Small intestine (tissue), 7 donors: Measurements from ENCODE around the gene SYT1. TPM values are rescaled to one million over a fixed set of nuclear protein-coding genes. Genes with fewer than 3 reads are reported as not detected.
"Not testable (repeated sequence)": the region's sequence is repeated elsewhere in the genome, so short reads cannot be mapped to it uniquely, and the experiment has no call there.

Source experiments
- DNase-seq, 2 donors: peaks; one replicate each; pipeline versions ENCODE4 v3.0.0 to v3.0.0-alpha.2; 2013
- FAIRE-seq: peaks from 2 replicates; lab custom pipeline; 2012; peaks lifted over from hg19 to GRCh38; lab: Jason Lieb, UNC
- H3K27ac ChIP-seq, 3 donors: one replicate each; pipeline ENCODE4 v1.5.1; 2013; ENCODE audit warnings: low read length in 2 of 3, mild to moderate bottlenecking in 2 of 3, control low read depth in 1 of 3, inconsistent platforms in 1 of 3, low read depth in 1 of 3, moderate library complexity in 1 of 3
- H3K27me3 ChIP-seq, 3 donors: one replicate each; pipeline ENCODE4 v1.6.1; 2013; ENCODE audit warnings: low read length in 3 of 3, inconsistent platforms in 1 of 3; ENCODE audit not compliant: control insufficient read depth in 3 of 3, insufficient read depth in 3 of 3
- H3K36me3 ChIP-seq, 3 donors: one replicate each; pipeline ENCODE4 v1.6.1; 2013; ENCODE audit warnings: low read length in 3 of 3, inconsistent platforms in 1 of 3, low read depth in 1 of 3, mild to moderate bottlenecking in 1 of 3, moderate library complexity in 1 of 3; ENCODE audit not compliant: control insufficient read depth in 3 of 3, insufficient read depth in 2 of 3
- H3K4me1 ChIP-seq, 3 donors: one replicate each; pipeline ENCODE4 v1.6.1; 2013; ENCODE audit warnings: low read length in 2 of 3, inconsistent platforms in 1 of 3, low read depth in 1 of 3, mild to moderate bottlenecking in 1 of 3, moderate library complexity in 1 of 3; ENCODE audit not compliant: control insufficient read depth in 3 of 3, insufficient read depth in 2 of 3
- H3K4me3 ChIP-seq, 3 donors: one replicate each; pipeline ENCODE4 v1.5.1; 2013; ENCODE audit warnings: low read length in 3 of 3, control low read depth in 1 of 3, inconsistent platforms in 1 of 3, low read depth in 1 of 3, mild to moderate bottlenecking in 1 of 3, moderate library complexity in 1 of 3
- H3K9me3 ChIP-seq, 2 donors: one replicate each; pipeline ENCODE4 v1.6.1; 2013; ENCODE audit warnings: low read depth in 1 of 2, low read length in 1 of 2; ENCODE audit not compliant: control insufficient read depth in 2 of 2, insufficient read depth in 1 of 2
- WGBS, 3 donors: extraction: QIAGEN DNeasy Blood & Tissue Kit; methylation state at CpG; one replicate each; pipeline ENCODE4 v1.1.7; 2013; 5-methylcytosine and 5-hydroxymethylcytosine counted together
- polyA plus RNA-seq, 4 donors: library from polyadenylated mRNA; stranded (reverse) in 3 of 4; unstranded in 1 of 4; fragments of 200-250 nt in 3 of 4; fragments of 120-200 nt in 1 of 4; gene quantifications; one replicate each; pipeline versions ENCODE4 v1.2.1 to v1.2.3, GENCODE V29; 2013
- donor health status: healthy with polysubstance abuse.
- donor health status: control.
- donor health status: control.
- donor health status: Bipolar disorder and iron deficiency.
- donor health status: healthy.

Gene SYT1
- polyA plus RNA-seq, 4 donors, result 1.3 to 11.3 TPM; not detected in 2

GRCh38 chr12:79424109-79424721 lies 559.6 kb downstream of the SYT1 start:
- no peaks in the 10 kb centered on the region for H3K9me3 ChIP-seq
- FAIRE-seq, result no peak
- peaks cover 0 to 6% (median 3%) of the 10 kb centered on the region in 3 donors for H3K4me1 ChIP-seq
- DNase-seq, result no peak
- no peaks in the 10 kb centered on the region for H3K27me3 ChIP-seq
- H3K4me3 ChIP-seq, result no peak overlapping the region
- H3K27ac ChIP-seq, result no peak overlapping the region
- no peaks in the 10 kb centered on the region for H3K36me3 ChIP-seq
- 64 to 84% (median 76%) methylated on average over 2 of the region's 2 CpGs for WGBS, 3 donors

- DNase-seq (peak; percentile 10 to 23), FAIRE-seq (no peak)
- Histone ChIP-seq H3K4me3 (no peak overlapping the region), H3K36me3 (no peaks in the 10 kb centered on the region), H3K9me3 (no peaks in the 10 kb centered on the region), H3K27ac (peak overlapping the region in 1 of 3 donors; percentile 17), H3K27me3 (no peaks in the 10 kb centered on the region), H3K4me1 (peaks cover 0 to 3% (median 0%) of the 10 kb centered on the region in 3 donors)
These were observed 561.5 kb downstream of the SYT1 start for GRCh38 chr12:79426121-79426520.

GRCh38 chr12:79426744-79427143 lies 562.2 kb downstream of the SYT1 start:
- not testable (repeated sequence) for FAIRE-seq, H3K4me1 ChIP-seq, H3K9me3 ChIP-seq, DNase-seq, H3K27me3 ChIP-seq, H3K36me3 ChIP-seq, H3K4me3 ChIP-seq
- H3K27ac ChIP-seq, result peak overlapping the region in 1 of 3 donors; percentile 11
- 35 to 52% (median 46%) methylated on average over 3 of the region's 3 CpGs for WGBS, 3 donors

- Histone ChIP-seq H3K4me3 (no peak overlapping the region), H3K4me1 (no peaks in the 10 kb centered on the region), H3K27ac (no peak overlapping the region), H3K27me3 (no peaks in the 10 kb centered on the region), H3K36me3 (no peaks in the 10 kb centered on the region), H3K9me3 (no peaks in the 10 kb centered on the region)
- DNase-seq (no peak), FAIRE-seq (no peak)
- WGBS, 3 donors, result 78 to 83% (median 81%) methylated on average over 3 of the region's 3 CpGs
These were observed 569.0 kb downstream of the SYT1 start for GRCh38 chr12:79433465-79434072.

- Histone ChIP-seq H3K4me1 (peaks cover 0 to 6% (median 0%) of the 10 kb centered on the region in 3 donors), H3K27ac (no peak overlapping the region), H3K4me3 (no peak overlapping the region), H3K27me3 (no peaks in the 10 kb centered on the region), H3K36me3 (no peaks in the 10 kb centered on the region), H3K9me3 (no peaks in the 10 kb centered on the region)
- FAIRE-seq (no peak), DNase-seq (no peak)
- WGBS, 3 donors, result 93 to 100% (median 93%) methylated on average over 1 of the region's 1 CpG
These were observed 570.0 kb downstream of the SYT1 start for GRCh38 chr12:79434561-79434960.

- Histone ChIP-seq H3K36me3 (no peaks in the 10 kb centered on the region), H3K4me3 (no peak overlapping the region), H3K9me3 (no peaks in the 10 kb centered on the region), H3K27me3 (no peaks in the 10 kb centered on the region), H3K27ac (no peak overlapping the region), H3K4me1 (peaks cover 0 to 9% (median 0%) of the 10 kb centered on the region in 3 donors)
- DNase-seq (no peak), FAIRE-seq (no peak)
- WGBS, 3 donors, result 86 to 100% (median 94%) methylated on average over 1 of the region's 1 CpG
These were observed 571.2 kb downstream of the SYT1 start for GRCh38 chr12:79435742-79436141.

GRCh38 chr12:79438480-79439174 lies 574.1 kb downstream of the SYT1 start:
- DNase-seq (no peak), FAIRE-seq (no peak)
- H3K36me3 ChIP-seq, result no peaks in the 10 kb centered on the region
- H3K9me3 ChIP-seq, result no peaks in the 10 kb centered on the region
- H3K27ac ChIP-seq, result no peak overlapping the region
- H3K4me1 ChIP-seq, result peaks cover 0 to 9% (median 0%) of the 10 kb centered on the region in 3 donors
- no peak overlapping the region for H3K4me3 ChIP-seq
- no peaks in the 10 kb centered on the region for H3K27me3 ChIP-seq
- 79 to 80% (median 79%) methylated on average over 3 of the region's 3 CpGs for WGBS, 3 donors

GRCh38 chr12:79439175-79439825 lies 574.7 kb downstream of the SYT1 start:
- Histone ChIP-seq H3K4me1 (peaks cover 0 to 9% (median 0%) of the 10 kb centered on the region in 3 donors), H3K9me3 (no peaks in the 10 kb centered on the region), H3K4me3 (no peak overlapping the region), H3K27me3 (no peaks in the 10 kb centered on the region), H3K36me3 (no peaks in the 10 kb centered on the region), H3K27ac (no peak overlapping the region)
- WGBS, 3 donors, result 85 to 89% (median 86%) methylated on average over 3 of the region's 3 CpGs
- DNase-seq, result peak in 1 of 2 donors; percentile 34
- FAIRE-seq, result no peak
